AG04449 (cell line): Measurements from ENCODE around the gene SIK1.

Experiments used
- CTCF ChIA-PET: fragments of 350-600 bp; formaldehyde crosslinking; extraction: SDS; loops from one replicate; lab custom pipeline; 2021; ENCODE audit warnings: antibody characterized with exemption; lab: Yijun Ruan, JAX
- POLR2A ChIA-PET: fragments of 400-600, 350-600 bp; formaldehyde crosslinking; extraction: SDS; loops from one replicate; lab custom pipeline; 2020; ENCODE audit warnings: antibody characterized with exemption, inconsistent platforms; lab: Yijun Ruan, JAX
- DNase-seq: peaks from one replicate; pipeline ENCODE4 v3.0.0-alpha.2; 2010; ENCODE audit warnings: low read depth, low spot score
- H3K4me3 ChIP-seq: 2 replicates; pipeline ENCODE4 v1.5.1; 2011; ENCODE audit warnings: low read depth, mild to moderate bottlenecking, control low read depth, low read length
- TF ChIP-seq, protein P1 (sequence below): IDR thresholded peaks from one replicate; pipeline ENCODE4 v1.5.1; 2011; ENCODE audit warnings: mild to moderate bottlenecking, moderate library complexity, low read length, control low read depth, inconsistent platforms; ENCODE audit not compliant: insufficient read depth; ENCODE audit errors: missing control alignments

Gene SIK1

DNA sequence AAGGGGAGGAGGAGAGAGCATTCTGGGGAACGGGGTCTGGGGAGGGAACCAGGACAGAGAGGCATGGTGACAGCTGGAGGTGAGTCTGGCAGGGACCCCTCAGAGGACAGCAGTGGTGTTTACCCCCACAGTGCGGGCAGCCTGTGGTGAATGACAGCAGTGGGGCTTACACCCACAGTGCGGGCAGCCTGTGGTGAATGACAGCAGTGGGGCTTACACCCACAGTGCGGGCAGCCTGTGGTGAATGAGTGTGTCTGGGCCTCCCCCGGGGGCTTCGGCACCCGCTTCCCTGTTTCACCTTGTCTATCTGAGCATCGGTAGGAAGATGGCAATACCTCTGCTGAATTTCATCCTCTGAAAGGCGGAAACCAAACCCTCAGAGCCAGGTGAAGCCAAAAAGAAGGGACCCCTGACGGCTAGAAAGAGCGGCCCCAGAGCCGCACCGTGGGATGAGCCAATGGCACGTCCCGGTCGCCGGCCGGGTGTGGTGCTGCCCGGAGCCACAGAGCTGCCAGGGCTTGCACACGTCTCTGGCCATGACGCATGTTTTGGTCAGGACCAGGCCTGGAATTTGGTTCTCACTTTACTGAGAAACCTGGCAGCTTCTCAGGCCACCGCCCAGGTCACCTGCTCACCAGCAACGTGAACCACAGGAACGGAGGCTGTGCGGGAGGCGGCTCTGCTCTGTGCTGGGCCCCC is 54.1 kb downstream of the SIK1 start:
- ChIA-PET POLR2A (no interaction called here), CTCF (interaction anchor here (1.4 kb wide), 1 partner anchor 273 kb away, joined by 3 read pairs; no protein-coding TSS in a partner anchor)
- TF ChIP-seq, protein P1, sequence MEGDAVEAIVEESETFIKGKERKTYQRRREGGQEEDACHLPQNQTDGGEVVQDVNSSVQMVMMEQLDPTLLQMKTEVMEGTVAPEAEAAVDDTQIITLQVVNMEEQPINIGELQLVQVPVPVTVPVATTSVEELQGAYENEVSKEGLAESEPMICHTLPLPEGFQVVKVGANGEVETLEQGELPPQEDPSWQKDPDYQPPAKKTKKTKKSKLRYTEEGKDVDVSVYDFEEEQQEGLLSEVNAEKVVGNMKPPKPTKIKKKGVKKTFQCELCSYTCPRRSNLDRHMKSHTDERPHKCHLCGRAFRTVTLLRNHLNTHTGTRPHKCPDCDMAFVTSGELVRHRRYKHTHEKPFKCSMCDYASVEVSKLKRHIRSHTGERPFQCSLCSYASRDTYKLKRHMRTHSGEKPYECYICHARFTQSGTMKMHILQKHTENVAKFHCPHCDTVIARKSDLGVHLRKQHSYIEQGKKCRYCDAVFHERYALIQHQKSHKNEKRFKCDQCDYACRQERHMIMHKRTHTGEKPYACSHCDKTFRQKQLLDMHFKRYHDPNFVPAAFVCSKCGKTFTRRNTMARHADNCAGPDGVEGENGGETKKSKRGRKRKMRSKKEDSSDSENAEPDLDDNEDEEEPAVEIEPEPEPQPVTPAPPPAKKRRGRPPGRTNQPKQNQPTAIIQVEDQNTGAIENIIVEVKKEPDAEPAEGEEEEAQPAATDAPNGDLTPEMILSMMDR, result no peak
- DNase-seq, result no peak
- no peak overlapping the region for H3K4me3 ChIP-seq

DNA sequence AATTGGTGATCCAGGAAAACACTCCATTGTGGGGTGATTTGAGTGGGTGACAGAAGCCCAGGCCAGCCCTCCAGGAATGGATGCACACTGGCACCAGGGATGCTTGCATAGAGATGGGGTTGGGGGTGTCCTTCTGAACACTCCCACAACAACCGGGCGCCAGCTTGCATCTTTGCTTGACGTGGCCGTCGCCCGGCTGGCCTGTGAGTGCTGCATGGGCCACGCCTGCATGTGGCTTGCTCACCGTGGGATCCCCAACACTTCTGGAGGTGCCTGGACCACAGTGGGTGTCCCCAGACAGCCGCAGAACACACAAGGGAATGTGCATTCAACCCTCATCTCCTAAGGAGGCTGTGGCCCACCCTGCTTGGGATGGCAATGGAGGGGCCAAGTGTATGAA is 55.1 kb downstream of the SIK1 start:
- TF ChIP-seq, protein P1, result no peak
- H3K4me3 ChIP-seq, result no peak overlapping the region
- no peak for DNase-seq
- ChIA-PET POLR2A (no interaction called here), CTCF (interaction anchor here (1.4 kb wide), 1 partner anchor 274 kb away, joined by 3 read pairs; no protein-coding TSS in a partner anchor)

DNA sequence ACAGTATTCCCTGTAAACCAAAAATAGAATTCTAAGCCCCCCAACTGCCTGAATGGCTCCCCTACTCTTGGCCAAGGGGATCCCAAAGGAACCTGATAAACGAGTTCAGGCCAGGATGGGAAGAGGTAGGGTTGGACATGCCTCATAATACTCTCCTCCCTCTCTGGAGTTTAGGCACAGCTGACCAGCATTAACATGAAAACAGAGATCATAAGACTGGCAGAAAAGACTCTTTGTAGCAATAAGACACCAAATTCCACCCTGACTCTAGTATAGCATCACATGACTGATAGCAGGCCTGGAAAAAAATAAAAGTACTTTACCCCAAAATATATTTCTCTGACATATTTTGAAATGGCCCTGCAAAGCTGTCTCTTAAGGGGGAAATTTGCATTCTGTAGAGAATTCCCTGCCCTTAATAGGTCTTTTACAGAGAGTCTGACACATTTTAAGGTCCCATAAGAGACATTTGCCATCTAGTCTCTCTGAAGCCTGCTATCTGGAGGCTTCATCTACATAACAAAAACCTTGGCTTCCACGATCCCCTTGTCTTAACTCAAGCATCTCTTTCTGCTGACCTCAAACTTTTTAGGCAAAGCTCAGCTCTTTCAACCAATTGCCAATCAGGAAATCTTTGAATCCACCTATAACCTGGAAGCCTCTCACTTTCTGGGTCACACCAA is 55.9 kb downstream of the SIK1 start:
- no peak for DNase-seq
- TF ChIP-seq, protein P1, result no peak
- ChIA-PET CTCF (interaction anchor here (1.4 kb wide), 1 partner anchor 274 kb away, joined by 3 read pairs; no protein-coding TSS in a partner anchor), POLR2A (no interaction called here)
- no peak overlapping the region for H3K4me3 ChIP-seq

DNA sequence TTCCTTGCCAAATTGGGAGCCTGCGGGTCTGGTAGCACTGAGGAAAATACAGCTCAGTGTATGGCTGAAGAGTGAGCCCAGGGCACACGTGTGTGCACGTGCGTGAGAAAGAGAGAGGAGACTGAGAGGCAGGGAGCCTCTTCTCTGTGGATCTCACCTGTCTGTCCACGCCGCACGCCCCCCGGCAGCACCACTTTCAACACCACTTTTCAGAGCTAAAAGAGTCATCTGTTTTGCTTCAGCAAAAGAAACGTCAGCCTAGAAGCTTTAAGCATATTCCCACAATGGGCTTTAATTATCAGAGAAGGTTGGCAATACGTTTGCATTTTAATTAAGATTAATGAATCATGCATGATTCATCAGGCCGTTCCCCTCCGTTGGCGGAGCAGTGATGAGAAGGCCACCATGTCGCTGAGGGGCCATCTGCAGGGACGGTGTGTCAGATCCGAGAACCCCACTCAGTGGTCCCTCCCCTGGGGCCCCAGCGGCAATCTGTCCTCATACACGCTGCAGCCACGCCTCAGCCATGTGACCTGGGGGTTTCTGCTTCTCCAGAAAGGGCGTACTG is 56.8 kb downstream of the SIK1 start:
- DNase-seq, result no peak
- CTCF ChIA-PET, result no interaction called here
- no peak overlapping the region for H3K4me3 ChIP-seq
- TF ChIP-seq, protein P1, result no peak
- POLR2A ChIA-PET, result no interaction called here

DNA sequence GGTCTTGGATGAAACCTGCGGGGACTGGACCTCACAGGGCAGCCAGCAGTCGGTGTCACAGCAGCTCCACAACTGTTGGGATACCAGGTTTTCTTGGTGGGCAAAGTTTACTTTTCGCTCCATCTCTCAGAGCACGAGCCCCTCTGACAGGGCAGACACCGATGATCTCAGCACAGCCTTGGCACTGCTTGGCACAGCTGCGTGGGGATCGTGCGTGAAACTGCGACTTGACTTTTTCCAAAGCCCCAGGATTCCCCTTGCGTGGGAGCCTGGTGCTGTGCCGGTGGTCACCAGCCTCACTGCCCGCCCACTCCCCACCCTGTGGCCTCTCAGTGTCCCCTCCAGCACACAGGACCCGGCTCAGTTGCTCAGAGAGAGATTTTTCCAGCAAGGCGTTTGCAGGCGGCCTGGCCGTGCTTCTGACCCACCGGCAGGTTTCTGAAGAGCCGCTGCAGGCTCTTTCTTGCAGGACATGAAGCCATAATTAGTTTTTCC is 57.3 kb downstream of the SIK1 start:
- POLR2A ChIA-PET, result no interaction called here
- no peak overlapping the region for H3K4me3 ChIP-seq
- DNase-seq, result no peak
- TF ChIP-seq, protein P1, result no peak
- CTCF ChIA-PET, result no interaction called here

DNA sequence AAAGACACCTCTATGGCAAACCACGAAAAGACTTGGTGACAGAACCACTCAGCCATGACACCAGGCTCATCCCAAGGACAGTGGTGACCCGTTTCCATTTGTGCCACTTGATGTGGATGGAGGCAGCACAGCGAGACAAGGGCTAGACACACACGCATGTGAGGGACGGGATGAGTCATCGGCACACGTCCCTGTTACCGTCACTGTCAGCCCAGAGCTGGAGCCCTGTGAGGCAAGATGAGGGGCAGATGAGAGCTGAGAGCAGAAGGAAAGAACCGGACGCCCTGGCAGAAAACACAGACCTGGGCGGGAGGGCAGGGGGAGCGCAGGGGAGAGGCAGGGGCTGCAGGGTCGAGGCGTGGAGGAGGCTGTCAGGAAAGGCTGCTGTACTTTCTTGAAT is 57.8 kb downstream of the SIK1 start:
- H3K4me3 ChIP-seq, result no peak overlapping the region
- ChIA-PET CTCF (no interaction called here), POLR2A (no interaction called here)
- DNase-seq, result no peak
- TF ChIP-seq, protein P1, result no peak
